IMR-90 (cell line): ENCODE measurements around the gene VPS41. TPM values are rescaled to one million over a fixed set of nuclear protein-coding genes. Genes with fewer than 3 reads are reported as not detected.

Experiments
- ATAC-seq: fragments of 200-7000 bp; cut with Tn5 transposase; 2 replicates; pipeline ENCODE4 v1.9.1; 2020; ENCODE audit warnings: low read depth, mild to moderate bottlenecking, moderate library complexity
- BruUV-seq: library from RNA; stranded (reverse); fragments of 400-500 nt; replicated peaks from 2 replicates; lab custom pipeline; 2021; lab: Mats Ljungman, UMichigan
- CTCF ChIA-PET: fragments of 300-600 bp; formaldehyde crosslinking; extraction: SDS; loops from one replicate; lab custom pipeline; 2021; ENCODE audit warnings: antibody characterized with exemption; lab: Yijun Ruan, JAX
- POLR2A ChIA-PET: fragments of 300-600 bp; sonication (Branson Sonifier 250); formaldehyde crosslinking; loops from one replicate; lab custom pipeline; 2022; ENCODE audit warnings: antibody characterized with exemption; ENCODE audit not compliant: unreplicated experiment; lab: Charles Lee
- DNase-seq: peaks from one replicate; pipeline ENCODE4 v3.0.0; 2013
- H2AFZ ChIP-seq: replicated peaks from 2 replicates; pipeline ENCODE3; 2013; ENCODE audit warnings: low read length, mild to moderate bottlenecking; ENCODE audit not compliant: poor library complexity
- H2AK5ac ChIP-seq: 2 replicates; pipeline ENCODE4 v1.6.1; 2013; ENCODE audit warnings: low read depth, low read length, inconsistent platforms
- H2AK9ac ChIP-seq: replicated peaks from 2 replicates; pipeline ENCODE3; 2013; ENCODE audit warnings: mild to moderate bottlenecking, low read depth, low read length, moderate library complexity; ENCODE audit not compliant: poor library complexity
- H2BK120ac ChIP-seq: 2 replicates; pipeline ENCODE4 v1.6.1; 2013; ENCODE audit warnings: low read depth, low read length, inconsistent platforms
- H2BK15ac ChIP-seq: 3 replicates; pipeline ENCODE4 v1.6.1; 2013; ENCODE audit warnings: low read depth, low read length, inconsistent platforms
- H2BK20ac ChIP-seq: 2 replicates; pipeline ENCODE4 v1.6.1; 2013; ENCODE audit warnings: low read depth, mild to moderate bottlenecking, inconsistent platforms, low read length, moderate library complexity
- H2BK5ac ChIP-seq: 2 replicates; pipeline ENCODE4 v1.6.1; 2013; ENCODE audit warnings: mild to moderate bottlenecking, low read depth, low read length, inconsistent platforms; ENCODE audit not compliant: poor library complexity, severe bottlenecking
- H3K14ac ChIP-seq: replicated peaks from 2 replicates; pipeline ENCODE4 v1.6.1; 2013; ENCODE audit warnings: low read depth, low read length, inconsistent platforms
- H3K18ac ChIP-seq: 2 replicates; pipeline ENCODE4 v1.6.1; 2013; ENCODE audit warnings: low read depth, low read length, control low read depth
- H3K23ac ChIP-seq: 2 replicates; pipeline ENCODE4 v1.6.1; 2013; ENCODE audit warnings: low read depth, low read length, inconsistent platforms
- H3K27ac ChIP-seq: 2 replicates; pipeline ENCODE4 v1.5.1; 2013; ENCODE audit warnings: mild to moderate bottlenecking, control low read depth, low read length; ENCODE audit not compliant: insufficient read depth
- H3K27me3 ChIP-seq: 2 replicates; pipeline ENCODE4 v1.6.1; 2013; ENCODE audit warnings: low read length; ENCODE audit not compliant: control insufficient read depth, insufficient read depth
- H3K36me3 ChIP-seq: 2 replicates; pipeline ENCODE4 v1.6.1; 2013; ENCODE audit warnings: low read length, mixed read lengths; ENCODE audit not compliant: control insufficient read depth, insufficient read depth
- H3K4ac ChIP-seq: 2 replicates; pipeline ENCODE4 v1.6.1; 2013; ENCODE audit warnings: low read depth, low read length, inconsistent platforms
- H3K4me1 ChIP-seq: 2 replicates; pipeline ENCODE4 v1.6.1; 2013; ENCODE audit warnings: low read length, mixed read lengths; ENCODE audit not compliant: control insufficient read depth, insufficient read depth
- H3K4me2 ChIP-seq: 2 replicates; pipeline ENCODE4 v1.6.1; 2013; ENCODE audit warnings: low read depth, mild to moderate bottlenecking, control low read depth, low read length, moderate library complexity
- H3K4me3 ChIP-seq: 2 replicates; pipeline ENCODE4 v1.5.1; 2013; ENCODE audit warnings: low read depth, mild to moderate bottlenecking, control low read depth, low read length, moderate library complexity; ENCODE audit not compliant: insufficient read depth
- H3K56ac ChIP-seq: 2 replicates; pipeline ENCODE4 v1.6.1; 2013; ENCODE audit warnings: low read length, inconsistent platforms; ENCODE audit not compliant: insufficient read depth; ENCODE audit errors: extremely low read depth
- H3K79me1 ChIP-seq, 2 experiments: 2 replicates each; pipeline ENCODE4 v1.6.1; 2013; ENCODE audit warnings: low read length in 2 of 2, inconsistent platforms in 1 of 2, low read depth in 1 of 2
- H3K9ac ChIP-seq: 2 replicates; pipeline ENCODE4 v1.6.1; 2013; ENCODE audit warnings: low read depth, low read length, control low read depth
- H3K9me1 ChIP-seq: 2 replicates; pipeline ENCODE4 v1.6.1; 2013; ENCODE audit warnings: low read length, inconsistent platforms; ENCODE audit not compliant: insufficient read depth
- H3K9me3 ChIP-seq: 2 replicates; pipeline ENCODE4 v1.6.1; 2013; ENCODE audit warnings: low read length; ENCODE audit not compliant: control insufficient read depth, insufficient read depth
- H4K20me1 ChIP-seq: 2 replicates; pipeline ENCODE4 v1.6.1; 2013; ENCODE audit warnings: low read length, inconsistent platforms; ENCODE audit not compliant: insufficient read depth
- H4K5ac ChIP-seq: 2 replicates; pipeline ENCODE4 v1.6.1; 2013; ENCODE audit warnings: mild to moderate bottlenecking, low read depth, low read length, control low read depth
- H4K8ac ChIP-seq, 2 experiments: 2 replicates each; pipeline ENCODE4 v1.6.1; 2013; ENCODE audit warnings: low read depth in 2 of 2, low read length in 2 of 2, control low read depth in 1 of 2, inconsistent platforms in 1 of 2
- H4K91ac ChIP-seq: 2 replicates; pipeline ENCODE4 v1.6.1; 2013; ENCODE audit warnings: low read depth, low read length, inconsistent platforms; ENCODE audit not compliant: insufficient read depth
- BHLHE40 ChIP-seq: fragments of 150-350 bp; IDR thresholded peaks from 2 replicates; pipeline ENCODE4 v1.6.1; 2016; ENCODE audit warnings: mild to moderate bottlenecking, low read depth, low read length
- CEBPB ChIP-seq: IDR thresholded peaks from 2 replicates; pipeline ENCODE4 v1.6.1; 2012; ENCODE audit warnings: low read depth, low read length, improper control_type of control experiment
- CHD1 ChIP-seq: IDR thresholded peaks from 2 replicates; pipeline ENCODE4 v1.6.1; 2012; ENCODE audit warnings: low read depth, low read length, improper control_type of control experiment
- FOS ChIP-seq: fragments of 150-350 bp; IDR thresholded peaks from 2 replicates; pipeline ENCODE4 v1.6.1; 2016; ENCODE audit warnings: low read depth, low read length
- MAFK ChIP-seq: IDR thresholded peaks from 2 replicates; pipeline ENCODE4 v1.6.1; 2012; ENCODE audit warnings: low read depth, low read length, improper control_type of control experiment
- MAZ ChIP-seq: IDR thresholded peaks from 2 replicates; pipeline ENCODE4 v1.6.1; 2012; ENCODE audit warnings: low read depth, mild to moderate bottlenecking, low read length, improper control_type of control experiment, moderate library complexity, borderline replicate concordance
- MXI1 ChIP-seq: IDR thresholded peaks from 2 replicates; pipeline ENCODE4 v1.6.1; 2012; ENCODE audit warnings: low read depth, mild to moderate bottlenecking, low read length, moderate library complexity, borderline replicate concordance
- NFE2L2 ChIP-seq: fragments of 150-350 bp; IDR thresholded peaks from 2 replicates; pipeline ENCODE4 v1.6.1; 2016; ENCODE audit warnings: low read depth, mild to moderate bottlenecking, low read length
- POLR2A ChIP-seq: IDR thresholded peaks from 2 replicates; pipeline ENCODE4 v1.6.1; 2012; ENCODE audit warnings: mild to moderate bottlenecking, low read depth, low read length
- RAD21 ChIP-seq: IDR thresholded peaks from 2 replicates; pipeline ENCODE4 v1.6.1; 2012; ENCODE audit warnings: low read length, improper control_type of control experiment
- RCOR1 ChIP-seq: IDR thresholded peaks from 2 replicates; pipeline ENCODE4 v1.6.1; 2012; ENCODE audit warnings: mild to moderate bottlenecking, low read length, improper control_type of control experiment; ENCODE audit not compliant: insufficient replicate concordance
- RFX5 ChIP-seq: IDR thresholded peaks from 2 replicates; pipeline ENCODE4 v1.8.0; 2012; ENCODE audit warnings: low read depth, mild to moderate bottlenecking, low read length, moderate library complexity
- SMC3 ChIP-seq: fragments of 150-350 bp; IDR thresholded peaks from 2 replicates; pipeline ENCODE4 v1.6.1; 2016; ENCODE audit warnings: low read depth, mild to moderate bottlenecking, antibody characterized with exemption, low read length, moderate library complexity
- WGBS, 2 experiments: methylation state at CpG; one replicate each; pipeline versions ENCODE4 v1.1.5 to v1.1.7; 2013; ENCODE audit warnings: missing lambda C conversion rate in 2 of 2; ENCODE audit not compliant: insufficient read length in 1 of 2; ENCODE audit errors: extremely low coverage in 2 of 2; 5-methylcytosine and 5-hydroxymethylcytosine counted together
- dilution Hi-C: fragments of 300-500 bp; cut with HindIII; formaldehyde crosslinking; loops from one replicate; pipeline ENCODE4 v1.14.3; 2018; ENCODE audit warnings: low sequenced_read_pairs; ENCODE audit not compliant: unreplicated experiment
- in situ Hi-C: fragments of 300-500 bp; cut with MboI; formaldehyde crosslinking; loops from 3 replicates; pipeline ENCODE4 v1.14.3; 2019; ENCODE audit warnings: low sequenced_read_pairs, inconsistent platforms, mixed read lengths
- intact Hi-C: fragments of 100-400 bp; cut with micrococcal nuclease; formaldehyde crosslinking; loops from 2 replicates; pipeline ENCODE4 v1.10.0; 2022
- polyA plus RNA-seq, 3 experiments: library from polyadenylated mRNA; depleted of rRNA; stranded (reverse); fragments of >200 nt; gene quantifications; 2 replicates each; pipeline ENCODE4 v1.2.3, GENCODE V29; 2012; ENCODE audit warnings: low replicate concordance in 1 of 3
- total RNA-seq: library from RNA; depleted of rRNA; stranded (reverse); fragments of >200 nt; gene quantifications from 2 replicates; pipeline ENCODE4 v1.2.3, GENCODE V29; 2012
- TF ChIP-seq, protein P1 (sequence below): fragments of 150-350 bp; IDR thresholded peaks from 2 replicates; pipeline ENCODE4 v1.6.1; 2016; ENCODE audit warnings: low read depth, mild to moderate bottlenecking, low read length, moderate library complexity, borderline replicate concordance
- TF ChIP-seq, protein P2 (sequence below): conservative IDR thresholded peaks from 2 replicates; pipeline ENCODE4 v1.5.1; 2012; ENCODE audit warnings: mild to moderate bottlenecking, low read depth, low read length, improper control_type of control experiment
- TF ChIP-seq, protein P3 (sequence below): fragments of 150-350 bp; IDR thresholded peaks from 2 replicates; pipeline ENCODE4 v1.6.1; 2017; ENCODE audit warnings: mild to moderate bottlenecking, antibody characterized with exemption, low read length, low read depth

VPS41 gene
- total and polyA plus RNA-seq, 2 of the 4 experiments (the other 2 are of a cell fraction): 16.0 to 28.0 TPM

DNA sequence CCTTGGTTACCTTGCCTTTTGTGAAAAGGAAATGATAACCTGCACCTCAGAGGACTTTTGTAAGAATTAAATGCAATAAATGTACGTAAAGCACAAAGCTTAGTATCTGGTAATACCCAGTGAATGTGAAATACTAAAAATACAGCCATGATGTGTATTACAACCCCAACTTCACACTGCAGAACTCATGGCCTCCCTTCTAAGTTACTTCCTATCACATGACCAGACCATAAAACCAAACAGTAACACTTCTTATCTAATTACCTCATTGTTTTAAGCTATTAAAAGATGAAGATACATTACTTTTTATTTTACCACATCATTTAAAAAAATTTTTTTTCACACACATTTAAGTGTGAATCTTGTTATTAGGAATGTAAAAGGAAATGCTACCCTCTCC, 29.0 kb downstream of the VPS41 start:
- no peak overlapping the region for H3K4me2 ChIP-seq
- no peak overlapping the region for H2AFZ ChIP-seq
- H2BK20ac ChIP-seq: no peak overlapping the region
- no peak overlapping the region for H3K27ac ChIP-seq
- no peak overlapping the region for H3K14ac ChIP-seq
- intact Hi-C loops (no loop called here), in situ Hi-C loops (no loop called here), dilution Hi-C loops (no loop called here)
- no peak overlapping the region for H3K18ac ChIP-seq
- ChIA-PET CTCF (no interaction called here), POLR2A (no interaction called here)
- BruUV-seq: no TSS peak
- H3K27me3 ChIP-seq: no peaks in the 10 kb centered on the region
- H2BK5ac ChIP-seq: no peak overlapping the region
- H3K4me3 ChIP-seq: no peak overlapping the region
- no peak overlapping the region for H2BK120ac ChIP-seq
- H2BK15ac ChIP-seq: no peak overlapping the region
- H3K9ac ChIP-seq: no peak overlapping the region
- H4K5ac ChIP-seq: no peak overlapping the region
- whole genome bisulfite sequencing, 2 experiments: no CpG with 5 or more reads among the region's 1 CpG
- TF ChIP-seq RFX5: no peak
- no peak for TF ChIP-seq MAFK
- no peak for TF ChIP-seq SMC3
- TF ChIP-seq RCOR1: no peak
- TF ChIP-seq, protein P1, sequence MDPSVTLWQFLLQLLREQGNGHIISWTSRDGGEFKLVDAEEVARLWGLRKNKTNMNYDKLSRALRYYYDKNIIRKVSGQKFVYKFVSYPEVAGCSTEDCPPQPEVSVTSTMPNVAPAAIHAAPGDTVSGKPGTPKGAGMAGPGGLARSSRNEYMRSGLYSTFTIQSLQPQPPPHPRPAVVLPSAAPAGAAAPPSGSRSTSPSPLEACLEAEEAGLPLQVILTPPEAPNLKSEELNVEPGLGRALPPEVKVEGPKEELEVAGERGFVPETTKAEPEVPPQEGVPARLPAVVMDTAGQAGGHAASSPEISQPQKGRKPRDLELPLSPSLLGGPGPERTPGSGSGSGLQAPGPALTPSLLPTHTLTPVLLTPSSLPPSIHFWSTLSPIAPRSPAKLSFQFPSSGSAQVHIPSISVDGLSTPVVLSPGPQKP: no peak
- no peak for TF ChIP-seq MXI1
- no peak for TF ChIP-seq RAD21
- TF ChIP-seq CHD1: no peak
- TF ChIP-seq, protein P2, sequence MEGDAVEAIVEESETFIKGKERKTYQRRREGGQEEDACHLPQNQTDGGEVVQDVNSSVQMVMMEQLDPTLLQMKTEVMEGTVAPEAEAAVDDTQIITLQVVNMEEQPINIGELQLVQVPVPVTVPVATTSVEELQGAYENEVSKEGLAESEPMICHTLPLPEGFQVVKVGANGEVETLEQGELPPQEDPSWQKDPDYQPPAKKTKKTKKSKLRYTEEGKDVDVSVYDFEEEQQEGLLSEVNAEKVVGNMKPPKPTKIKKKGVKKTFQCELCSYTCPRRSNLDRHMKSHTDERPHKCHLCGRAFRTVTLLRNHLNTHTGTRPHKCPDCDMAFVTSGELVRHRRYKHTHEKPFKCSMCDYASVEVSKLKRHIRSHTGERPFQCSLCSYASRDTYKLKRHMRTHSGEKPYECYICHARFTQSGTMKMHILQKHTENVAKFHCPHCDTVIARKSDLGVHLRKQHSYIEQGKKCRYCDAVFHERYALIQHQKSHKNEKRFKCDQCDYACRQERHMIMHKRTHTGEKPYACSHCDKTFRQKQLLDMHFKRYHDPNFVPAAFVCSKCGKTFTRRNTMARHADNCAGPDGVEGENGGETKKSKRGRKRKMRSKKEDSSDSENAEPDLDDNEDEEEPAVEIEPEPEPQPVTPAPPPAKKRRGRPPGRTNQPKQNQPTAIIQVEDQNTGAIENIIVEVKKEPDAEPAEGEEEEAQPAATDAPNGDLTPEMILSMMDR: no peak
- TF ChIP-seq, protein P3, sequence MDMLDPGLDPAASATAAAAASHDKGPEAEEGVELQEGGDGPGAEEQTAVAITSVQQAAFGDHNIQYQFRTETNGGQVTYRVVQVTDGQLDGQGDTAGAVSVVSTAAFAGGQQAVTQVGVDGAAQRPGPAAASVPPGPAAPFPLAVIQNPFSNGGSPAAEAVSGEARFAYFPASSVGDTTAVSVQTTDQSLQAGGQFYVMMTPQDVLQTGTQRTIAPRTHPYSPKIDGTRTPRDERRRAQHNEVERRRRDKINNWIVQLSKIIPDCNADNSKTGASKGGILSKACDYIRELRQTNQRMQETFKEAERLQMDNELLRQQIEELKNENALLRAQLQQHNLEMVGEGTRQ: no peak
- no peak for TF ChIP-seq POLR2A
- TF ChIP-seq MAZ: no peak
- TF ChIP-seq FOS: no peak
- TF ChIP-seq NFE2L2: no peak
- TF ChIP-seq CEBPB: no peak
- TF ChIP-seq BHLHE40: no peak
- H2AK9ac ChIP-seq: no peak overlapping the region
- no peak overlapping the region for H3K56ac ChIP-seq
- peaks cover 7 to 23% of the 10 kb centered on the region in 2 experiments; a peak in 2 of 4 replicates for H3K79me1 ChIP-seq
- H2AK5ac ChIP-seq: no peak overlapping the region
- no peaks in the 10 kb centered on the region for H3K9me1 ChIP-seq
- no peak overlapping the region for H3K4ac ChIP-seq
- no peak overlapping the region for H4K91ac ChIP-seq
- DNase-seq: no peak
- no peak overlapping the region for H4K8ac ChIP-seq
- H3K36me3 ChIP-seq: no peaks in the 10 kb centered on the region
- peaks cover 12% of the 10 kb centered on the region; the same call in 1 of the 2 replicates for H4K20me1 ChIP-seq
- no peaks in the 10 kb centered on the region for H3K4me1 ChIP-seq
- H3K23ac ChIP-seq: no peak overlapping the region
- ATAC-seq: no peak
- H3K9me3 ChIP-seq: no peaks in the 10 kb centered on the region
